Activated CD4-positive, alpha-beta T cell treated with anti-CD3 and anti-CD28 coated beads, Interleukin-10, Interleukin-2, amounts not matched to agents 100 ng/mL and 50 ng/mL, durations not matched to agents 16 hours and 8 hours (primary cell): ENCODE data around the gene WDR59.
"Not testable (repeated sequence)": the region's sequence is repeated elsewhere in the genome, so short reads cannot be mapped to it uniquely, and the experiment has no call there.

Experiments used
- DNase-seq: peaks from one replicate; pipeline ENCODE4 v3.0.0-alpha.2; 2020

The WDR59 gene

GRCh38 chr16:74846714-74847113, 138.2 kb downstream of the WDR59 start:
- DNase-seq: no peak

GRCh38 chr16:74844041-74844980, 140.6 kb downstream of the WDR59 start:
- no peak for DNase-seq

- DNase-seq: not testable (repeated sequence)
These were observed 141.4 kb downstream of the WDR59 start for GRCh38 chr16:74843381-74844035.

GRCh38 chr16:74842413-74842812, 142.5 kb downstream of the WDR59 start:
- DNase-seq: no peak

GRCh38 chr16:74841904-74842303, 143.0 kb downstream of the WDR59 start:
- no peak for DNase-seq

GRCh38 chr16:74841469-74841868, 143.5 kb downstream of the WDR59 start:
- no peak for DNase-seq

- DNase-seq: no peak
These were observed 147.9 kb downstream of the WDR59 start for GRCh38 chr16:74837056-74837455.

GRCh38 chr16:74836111-74836671, 148.7 kb downstream of the WDR59 start:
- no peak for DNase-seq

- no peak for DNase-seq
These were observed 152.7 kb downstream of the WDR59 start for GRCh38 chr16:74832228-74832627.

GRCh38 chr16:74831467-74831866, 153.5 kb downstream of the WDR59 start:
- no peak for DNase-seq

GRCh38 chr16:74830648-74831047, 154.3 kb downstream of the WDR59 start:
- no peak for DNase-seq

- DNase-seq: no peak
These were observed 155.3 kb downstream of the WDR59 start for GRCh38 chr16:74829637-74830036.

- DNase-seq: no peak
These were observed 159.0 kb downstream of the WDR59 start for GRCh38 chr16:74825941-74826340.

GRCh38 chr16:74825016-74825415, 159.9 kb downstream of the WDR59 start:
- DNase-seq: no peak
